ENCODE measurements around the gene IL19.
"Not testable (repeated sequence)": the region's sequence is repeated elsewhere in the genome, so short reads cannot be mapped to it uniquely, and the experiment has no call there.

GRCh38 chr1:206762741-206763364, 7.7 kb upstream of the IL19 start:
- TF ChIP-seq CTCF, POLR2A (IDR thresholded peaks at IDR 0.05): not testable (repeated sequence)

Measured in Peyer's patch (tissue), 4 donors.